H9 (cell line): ENCODE results near the gene WDR36. TPM values are rescaled to one million over a fixed set of nuclear protein-coding genes. Genes with fewer than 3 reads are reported as not detected.

ENCODE experiments used
- DNase-seq: peaks from one replicate; pipeline ENCODE4 v3.0.0-alpha.2; 2017
- H2AFZ ChIP-seq: one replicate; pipeline ENCODE4 v1.6.1; 2013; ENCODE audit warnings: mild to moderate bottlenecking, low read length, control low read depth, moderate library complexity
- H2AK5ac ChIP-seq: 2 replicates; pipeline ENCODE4 v1.6.1; 2013; ENCODE audit warnings: low read length, control low read depth, mixed read lengths; ENCODE audit not compliant: insufficient read length
- H2BK120ac ChIP-seq: one replicate; pipeline ENCODE4 v1.6.1; 2013; ENCODE audit warnings: low read depth, mild to moderate bottlenecking, low read length, control low read depth, inconsistent platforms; ENCODE audit not compliant: poor library complexity, severe bottlenecking
- H2BK12ac ChIP-seq: 2 replicates; pipeline ENCODE4 v1.6.1; 2013; ENCODE audit warnings: low read length, control low read depth, mixed read lengths, low read depth; ENCODE audit not compliant: insufficient read length
- H2BK15ac ChIP-seq: 2 replicates; pipeline ENCODE4 v1.6.1; 2013; ENCODE audit warnings: low read depth, low read length, control low read depth
- H2BK20ac ChIP-seq: one replicate; pipeline ENCODE4 v1.6.1; 2013; ENCODE audit warnings: low read depth, mild to moderate bottlenecking, low read length, control low read depth, inconsistent platforms; ENCODE audit not compliant: poor library complexity, severe bottlenecking
- H2BK5ac ChIP-seq: 2 replicates; pipeline ENCODE4 v1.6.1; 2013; ENCODE audit warnings: low read length, control low read depth, mixed read lengths; ENCODE audit not compliant: insufficient read length
- H3K14ac ChIP-seq: 2 replicates; pipeline ENCODE4 v1.6.1; 2013; ENCODE audit warnings: low read length, control low read depth; ENCODE audit not compliant: insufficient read depth
- H3K18ac ChIP-seq: 2 replicates; pipeline ENCODE4 v1.6.1; 2013; ENCODE audit warnings: low read depth, mild to moderate bottlenecking, mixed read lengths, low read length, control low read depth; ENCODE audit not compliant: insufficient read length
- H3K23ac ChIP-seq: 2 replicates; pipeline ENCODE4 v1.6.1; 2013; ENCODE audit warnings: low read length, control low read depth, mixed read lengths, low read depth; ENCODE audit not compliant: insufficient read length
- H3K23me2 ChIP-seq: 2 replicates; pipeline ENCODE4 v1.6.1; 2013; ENCODE audit warnings: low read depth, mild to moderate bottlenecking, mixed read lengths, low read length, control low read depth; ENCODE audit not compliant: insufficient read length, poor library complexity, severe bottlenecking
- H3K27ac ChIP-seq: 2 replicates; pipeline ENCODE4 v1.5.1; 2013; ENCODE audit warnings: low read length, control low read depth, mixed read lengths, low read depth; ENCODE audit not compliant: insufficient read length
- H3K27me3 ChIP-seq: 2 replicates; pipeline ENCODE4 v1.6.1; 2013; ENCODE audit warnings: low read length, control low read depth, inconsistent platforms; ENCODE audit not compliant: insufficient read depth
- H3K4ac ChIP-seq: 2 replicates; pipeline ENCODE4 v1.6.1; 2013; ENCODE audit warnings: low read depth, mild to moderate bottlenecking, control low read depth, inconsistent platforms, low read length, moderate library complexity
- H3K4me1 ChIP-seq: 2 replicates; pipeline ENCODE4 v1.6.1; 2013; ENCODE audit warnings: low read length, control low read depth, inconsistent platforms; ENCODE audit not compliant: insufficient read depth
- H3K4me2 ChIP-seq: 2 replicates; pipeline ENCODE4 v1.6.1; 2013; ENCODE audit warnings: low read length, control low read depth, mixed read lengths; ENCODE audit not compliant: insufficient read length, insufficient read depth
- H3K56ac ChIP-seq: 2 replicates; pipeline ENCODE4 v1.6.1; 2013; ENCODE audit warnings: low read depth, mild to moderate bottlenecking, mixed read lengths, low read length, control low read depth; ENCODE audit not compliant: insufficient read length
- H3K79me1 ChIP-seq: 2 replicates; pipeline ENCODE4 v1.6.1; 2013; ENCODE audit warnings: low read depth, mild to moderate bottlenecking, moderate library complexity, low read length, control low read depth, inconsistent platforms; ENCODE audit not compliant: insufficient read depth, poor library complexity, severe bottlenecking
- H3K79me2 ChIP-seq: 2 replicates; pipeline ENCODE4 v1.6.1; 2013; ENCODE audit warnings: low read length, control low read depth, inconsistent platforms; ENCODE audit not compliant: insufficient read depth
- H3K9ac ChIP-seq: 2 replicates; pipeline ENCODE4 v1.6.1; 2013; ENCODE audit warnings: low read length, control low read depth, mixed read lengths; ENCODE audit not compliant: insufficient read length; ENCODE audit errors: extremely low read depth
- H3K9me3 ChIP-seq: one replicate; pipeline ENCODE4 v1.6.1; 2013; ENCODE audit warnings: low read depth, low read length, inconsistent platforms; ENCODE audit not compliant: control insufficient read depth
- H3T11ph ChIP-seq: one replicate; pipeline ENCODE4 v1.6.1; 2013; ENCODE audit warnings: mild to moderate bottlenecking, low read length, control low read depth, inconsistent platforms
- H4K20me1 ChIP-seq: one replicate; pipeline ENCODE4 v1.6.1; 2013; ENCODE audit not compliant: control insufficient read depth, insufficient read length, insufficient read depth
- H4K5ac ChIP-seq: 2 replicates; pipeline ENCODE4 v1.6.1; 2013; ENCODE audit warnings: low read depth, mild to moderate bottlenecking, mixed read lengths, low read length, control low read depth; ENCODE audit not compliant: insufficient read length
- H4K8ac ChIP-seq: replicated peaks from 2 replicates; pipeline ENCODE4 v1.6.1; 2013; ENCODE audit warnings: low read length, control low read depth, mixed read lengths, low read depth; ENCODE audit not compliant: insufficient read length
- H4K91ac ChIP-seq: 2 replicates; pipeline ENCODE4 v1.6.1; 2013; ENCODE audit warnings: low read depth, mild to moderate bottlenecking, moderate library complexity, mixed read lengths, low read length, control low read depth; ENCODE audit not compliant: insufficient read length
- H3K27ac Mint-ChIP-seq, 3 experiments: 2 replicates in 2 of 3; 3 replicates in 1 of 3; pipeline ENCODE4 v1.8.0; 2020 to 2021; ENCODE audit warnings: mixed read lengths in 3 of 3, mild to moderate bottlenecking in 1 of 3, moderate library complexity in 1 of 3
- H3K27me3 Mint-ChIP-seq: 2 replicates; pipeline ENCODE4 v1.8.0; 2021; ENCODE audit warnings: low read depth, mild to moderate bottlenecking, moderate library complexity, mixed read lengths
- H3K36me3 Mint-ChIP-seq, 3 experiments: 2 replicates in 2 of 3; 3 replicates in 1 of 3; pipeline ENCODE4 v1.8.0; 2020 to 2021; ENCODE audit warnings: low read depth in 3 of 3, mixed read lengths in 3 of 3; ENCODE audit not compliant: insufficient read depth in 1 of 3
- H3K4me1 Mint-ChIP-seq, 2 experiments: 2 replicates each; pipeline ENCODE4 v1.8.0; 2020; ENCODE audit warnings: mixed read lengths in 2 of 2
- H3K4me3 Mint-ChIP-seq, 2 experiments: 2 replicates in 1 of 2; 3 replicates in 1 of 2; pipeline ENCODE4 v1.8.0; 2020 to 2021; ENCODE audit warnings: mild to moderate bottlenecking in 2 of 2, mixed read lengths in 2 of 2, moderate library complexity in 1 of 2
- H3K9me3 Mint-ChIP-seq, 2 experiments: 2 replicates in 1 of 2; 3 replicates in 1 of 2; pipeline ENCODE4 v1.8.0; 2020; ENCODE audit warnings: mild to moderate bottlenecking in 2 of 2, mixed read lengths in 2 of 2, moderate library complexity in 1 of 2
- CTCF ChIP-seq: fragments of 200-600 bp; sonication (generic); conservative IDR thresholded peaks from 3 replicates; pipeline ENCODE4 v1.8.0; 2021; ENCODE audit warnings: antibody characterized with exemption, mild to moderate bottlenecking
- WGBS: extraction: QIAGEN DNeasy Blood & Tissue Kit; methylation state at CpG from one replicate; pipeline ENCODE4 v1.1.7; 2013; ENCODE audit warnings: missing lambda C conversion rate, low lambda C conversion rate, mixed read lengths; ENCODE audit not compliant: insufficient read length; ENCODE audit errors: extremely low coverage; 5-methylcytosine and 5-hydroxymethylcytosine counted together
- total RNA-seq: library from RNA; stranded (reverse); gene quantifications from 2 replicates; pipeline ENCODE4 v1.2.1, GENCODE V29; 2021

The WDR36 gene
- total RNA-seq, 1 experiment from 2014 or later: 42.0 TPM

- Histone ChIP-seq H3K18ac (no peak overlapping the region), H4K20me1 (no peaks in the 10 kb centered on the region), H2AFZ (no peak overlapping the region), H3K27ac (no peak overlapping the region), H3K9me3 (no peaks in the 10 kb centered on the region), H4K91ac (no peak overlapping the region), H3K4me2 (no peak overlapping the region), H3T11ph (no peak overlapping the region), H3K4ac (no peak overlapping the region), H3K27me3 (peaks cover 3% of the 10 kb centered on the region; the same call in 1 of the 2 replicates), H3K9ac (no peak overlapping the region), H2BK120ac (no peak overlapping the region), H3K14ac (no peak overlapping the region), H4K5ac (no peak overlapping the region), H3K56ac (no peak overlapping the region), H3K79me1 (no peaks in the 10 kb centered on the region), H3K23ac (no peak overlapping the region), H2BK20ac (no peak overlapping the region), H3K4me1 (no peaks in the 10 kb centered on the region), H2AK5ac (no peak overlapping the region), H4K8ac (no peak overlapping the region), H3K23me2 (peaks cover 8% of the 10 kb centered on the region), H2BK5ac (no peak overlapping the region), H2BK15ac (no peak overlapping the region), H2BK12ac (no peak overlapping the region), H3K79me2 (peaks cover 22% of the 10 kb centered on the region; the same call in 1 of the 2 replicates)
- H3K4me1 Mint-ChIP-seq: peaks cover 12 to 13% of the 10 kb centered on the region in 2 experiments
- WGBS: no CpG with 5 or more reads among the region's 1 CpG
- H3K27me3 Mint-ChIP-seq: peaks cover 11% of the 10 kb centered on the region
- no peak for TF ChIP-seq CTCF
- H3K4me3 Mint-ChIP-seq: no peak overlapping the region
- no peak for DNase-seq
- peaks cover 11% of the 10 kb centered on the region in 2 experiments for H3K9me3 Mint-ChIP-seq
- H3K27ac Mint-ChIP-seq: no peak overlapping the region
- H3K36me3 Mint-ChIP-seq: peaks cover 20 to 52% (median 44%) of the 10 kb centered on the region in 3 experiments
These were observed 3.8 kb downstream of the WDR36 start for GRCh38 chr5:111095982-111096381.
